ENCODE measurements around the gene PLK2. TPM values are rescaled to one million over a fixed set of nuclear protein-coding genes. Genes with fewer than 3 reads are reported as not detected.

Gene PLK2
- total RNA-seq, 2 donors from 2014 or later, result 60.1 to 69.4 TPM

GRCh38 chr5:58504766-58505165, 44.9 kb upstream of the PLK2 start:
- Histone ChIP-seq H3K36me3 (no peaks in the 10 kb centered on the region), H3K27me3 (replicated peaks; ENCODE audit: insufficient read depth) (no peaks in the 10 kb centered on the region), H3K4me3 (no peak overlapping the region), H3K4me1 (replicated peaks) (no peaks in the 10 kb centered on the region), H3K27ac (no peak overlapping the region), H3K9me3 (no peaks in the 10 kb centered on the region)
- TF ChIP-seq POLR2A (IDR thresholded peaks at IDR 0.05) (no peak), POLR2AphosphoS5 (IDR thresholded peaks at IDR 0.05) (no peak), CTCF (IDR thresholded peaks at IDR 0.05) (no peak)
- 41% methylated on average over 3 of the region's 3 CpGs for WGBS
- DNase-seq (ENCODE audit: low spot score), result no peak
- intact Hi-C loops (cut with DNase I), result loop anchor here (5.0 kb wide), 1 partner anchor 343 kb away; no protein-coding TSS in a partner anchor

GRCh38 chr5:58503390-58504046, 43.6 kb upstream of the PLK2 start:
- no peak for TF ChIP-seq CTCF (IDR thresholded peaks at IDR 0.05)
- TF ChIP-seq POLR2A (IDR thresholded peaks at IDR 0.05), result no peak
- TF ChIP-seq POLR2AphosphoS5 (IDR thresholded peaks at IDR 0.05), result no peak
- DNase-seq (ENCODE audit: low spot score), result no peak
- intact Hi-C loops (cut with DNase I), result loop anchor here (5.0 kb wide), 1 partner anchor 344 kb away; no protein-coding TSS in a partner anchor
- Histone ChIP-seq H3K27ac (no peak overlapping the region), H3K27me3 (replicated peaks; ENCODE audit: insufficient read depth) (no peaks in the 10 kb centered on the region), H3K4me3 (no peak overlapping the region), H3K36me3 (no peaks in the 10 kb centered on the region), H3K4me1 (replicated peaks) (no peaks in the 10 kb centered on the region), H3K9me3 (no peaks in the 10 kb centered on the region)
- WGBS, result 64% methylated on average over 3 of the region's 3 CpGs

GRCh38 chr5:58501778-58502417, 42.0 kb upstream of the PLK2 start:
- Histone ChIP-seq H3K36me3 (no peaks in the 10 kb centered on the region), H3K4me3 (no peak overlapping the region), H3K4me1 (replicated peaks) (no peaks in the 10 kb centered on the region), H3K27ac (no peak overlapping the region), H3K27me3 (replicated peaks; ENCODE audit: insufficient read depth) (no peaks in the 10 kb centered on the region), H3K9me3 (no peaks in the 10 kb centered on the region)
- 76% methylated on average over 2 of the region's 2 CpGs for WGBS
- TF ChIP-seq POLR2AphosphoS5 (IDR thresholded peaks at IDR 0.05) (no peak), CTCF (IDR thresholded peaks at IDR 0.05) (no peak), POLR2A (IDR thresholded peaks at IDR 0.05) (no peak)
- intact Hi-C loops (cut with DNase I), result loop anchor here (5.0 kb wide), 1 partner anchor 345 kb away; no protein-coding TSS in a partner anchor
- DNase-seq (ENCODE audit: low spot score), result no peak

GRCh38 chr5:58499941-58500340, 40.1 kb upstream of the PLK2 start:
- Histone ChIP-seq H3K36me3 (no peaks in the 10 kb centered on the region), H3K27ac (no peak overlapping the region), H3K9me3 (no peaks in the 10 kb centered on the region), H3K4me3 (no peak overlapping the region), H3K27me3 (replicated peaks; ENCODE audit: insufficient read depth) (no peaks in the 10 kb centered on the region), H3K4me1 (replicated peaks) (no peaks in the 10 kb centered on the region)
- WGBS, result 4% methylated on average over 2 of the region's 2 CpGs
- no peak for DNase-seq (ENCODE audit: low spot score)
- no peak for TF ChIP-seq CTCF (IDR thresholded peaks at IDR 0.05)
- TF ChIP-seq POLR2AphosphoS5 (IDR thresholded peaks at IDR 0.05), result no peak
- TF ChIP-seq POLR2A (IDR thresholded peaks at IDR 0.05), result no peak
- intact Hi-C loops (cut with DNase I), result loop anchor here (5.0 kb wide), 1 partner anchor 347 kb away; no protein-coding TSS in a partner anchor

Data from prostate gland (tissue), 2 donors.